GM18858 (cell line): Measurements from ENCODE around the gene LYRM1.

ENCODE experiments used
- ATAC-seq: cut with Tn5 transposase; IDR thresholded peaks from one replicate; pipeline ENCODE4 v1.9.1; 2021; ENCODE audit not compliant: unreplicated experiment

The LYRM1 gene

GRCh38 chr16:20871941-20872815 is 28.4 kb upstream of the LYRM1 start:
- ATAC-seq: no peak

GRCh38 chr16:20873331-20873730 is 27.2 kb upstream of the LYRM1 start:
- no peak for ATAC-seq

GRCh38 chr16:20874088-20874581 is 26.4 kb upstream of the LYRM1 start:
- peak; percentile 2 for ATAC-seq

GRCh38 chr16:20875355-20875650 is 25.3 kb upstream of the LYRM1 start:
- no peak for ATAC-seq

GRCh38 chr16:20878682-20879147 is 21.9 kb upstream of the LYRM1 start:
- ATAC-seq: no peak

- no peak for ATAC-seq
Measured at GRCh38 chr16:20879175-20880040, 21.2 kb upstream of the LYRM1 start.

GRCh38 chr16:20880867-20881502 is 19.6 kb upstream of the LYRM1 start:
- ATAC-seq: no peak

- ATAC-seq: no peak
Measured at GRCh38 chr16:20881503-20881878, 19.1 kb upstream of the LYRM1 start.

- no peak for ATAC-seq
Measured at GRCh38 chr16:20883554-20884239, 16.9 kb upstream of the LYRM1 start.

GRCh38 chr16:20884240-20884556 is 16.4 kb upstream of the LYRM1 start:
- no peak for ATAC-seq

- no peak for ATAC-seq
Measured at GRCh38 chr16:20886320-20886719, 14.3 kb upstream of the LYRM1 start.

GRCh38 chr16:20887207-20887606 is 13.4 kb upstream of the LYRM1 start:
- no peak for ATAC-seq

- no peak for ATAC-seq
Measured at GRCh38 chr16:20889625-20890275, 10.8 kb upstream of the LYRM1 start.

GRCh38 chr16:20894388-20894787 is 6.2 kb upstream of the LYRM1 start:
- ATAC-seq: no peak

GRCh38 chr16:20897253-20897897 is 3.2 kb upstream of the LYRM1 start:
- ATAC-seq: no peak

GRCh38 chr16:20897922-20898321 is 2.6 kb upstream of the LYRM1 start:
- ATAC-seq: no peak

GRCh38 chr16:20899071-20899470 is 1.5 kb upstream of the LYRM1 start:
- no peak for ATAC-seq

- no peak for ATAC-seq
Measured at GRCh38 chr16:20899477-20900298, 883 bp upstream of the LYRM1 start.

- no peak for ATAC-seq
Measured at GRCh38 chr16:20901068-20901435, 481 bp downstream of the LYRM1 start.
